HPDE6-E6E7 (cell line): ENCODE data around the gene TNP2.

Source experiments
- DNase-seq: peaks from one replicate; pipeline ENCODE4 v3.0.0; 2011; ENCODE audit warnings: missing footprints; ENCODE audit errors: extremely low spot score

Gene TNP2

GRCh38 chr16:11256661-11257130, 12.4 kb downstream of the TNP2 start:
- DNase-seq: no peak

GRCh38 chr16:11255737-11256660, 13.1 kb downstream of the TNP2 start, which contains the start of gene SOCS1:
Gene SOCS1, minus strand, starts transcription at chr16:11256204. Its CDS starts 726 bp downstream, at chr16:11255478.
- DNase-seq: peak; percentile 74

GRCh38 chr16:11254913-11255736, 14.0 kb downstream of the TNP2 start:
- no peak for DNase-seq

- DNase-seq: no peak
Measured at GRCh38 chr16:11253995-11254912, 14.9 kb downstream of the TNP2 start.

- no peak for DNase-seq
Measured at GRCh38 chr16:11253009-11253994, 15.8 kb downstream of the TNP2 start.

GRCh38 chr16:11252482-11252931, 16.6 kb downstream of the TNP2 start:
- DNase-seq: no peak

GRCh38 chr16:11251525-11252481, 17.3 kb downstream of the TNP2 start:
- no peak for DNase-seq

GRCh38 chr16:11250786-11251524, 18.2 kb downstream of the TNP2 start:
- DNase-seq: no peak

GRCh38 chr16:11250091-11250785, 18.9 kb downstream of the TNP2 start:
- no peak for DNase-seq

GRCh38 chr16:11249233-11250061, 19.7 kb downstream of the TNP2 start:
- no peak for DNase-seq

- no peak for DNase-seq
Measured at GRCh38 chr16:11248133-11248532, 21.0 kb downstream of the TNP2 start.

GRCh38 chr16:11245988-11246387, 23.1 kb downstream of the TNP2 start:
- DNase-seq: no peak

- DNase-seq: no peak
Measured at GRCh38 chr16:11245222-11245737, 23.8 kb downstream of the TNP2 start.

- DNase-seq: no peak
Measured at GRCh38 chr16:11242658-11243057, 26.5 kb downstream of the TNP2 start.

- DNase-seq: no peak
Measured at GRCh38 chr16:11241480-11242204, 27.5 kb downstream of the TNP2 start.
